ENCODE results near the gene PSEN1. TPM values are rescaled to one million over a fixed set of nuclear protein-coding genes. Genes with fewer than 3 reads are reported as not detected.

The PSEN1 gene
- total RNA-seq, 1 donor from 2014 or later, result 58.6 TPM

GRCh38 chr14:73198253-73198652 lies 61.9 kb downstream of the PSEN1 start:
- DNase-seq (ENCODE audit: low spot score), result no peak
- TF ChIP-seq, protein P1, sequence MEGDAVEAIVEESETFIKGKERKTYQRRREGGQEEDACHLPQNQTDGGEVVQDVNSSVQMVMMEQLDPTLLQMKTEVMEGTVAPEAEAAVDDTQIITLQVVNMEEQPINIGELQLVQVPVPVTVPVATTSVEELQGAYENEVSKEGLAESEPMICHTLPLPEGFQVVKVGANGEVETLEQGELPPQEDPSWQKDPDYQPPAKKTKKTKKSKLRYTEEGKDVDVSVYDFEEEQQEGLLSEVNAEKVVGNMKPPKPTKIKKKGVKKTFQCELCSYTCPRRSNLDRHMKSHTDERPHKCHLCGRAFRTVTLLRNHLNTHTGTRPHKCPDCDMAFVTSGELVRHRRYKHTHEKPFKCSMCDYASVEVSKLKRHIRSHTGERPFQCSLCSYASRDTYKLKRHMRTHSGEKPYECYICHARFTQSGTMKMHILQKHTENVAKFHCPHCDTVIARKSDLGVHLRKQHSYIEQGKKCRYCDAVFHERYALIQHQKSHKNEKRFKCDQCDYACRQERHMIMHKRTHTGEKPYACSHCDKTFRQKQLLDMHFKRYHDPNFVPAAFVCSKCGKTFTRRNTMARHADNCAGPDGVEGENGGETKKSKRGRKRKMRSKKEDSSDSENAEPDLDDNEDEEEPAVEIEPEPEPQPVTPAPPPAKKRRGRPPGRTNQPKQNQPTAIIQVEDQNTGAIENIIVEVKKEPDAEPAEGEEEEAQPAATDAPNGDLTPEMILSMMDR (IDR thresholded peaks at IDR 0.05), result no peak
- Mint-ChIP-seq H3K27ac (ENCODE audit: unreplicated experiment) (no peak overlapping the region), H3K4me1 (ENCODE audit: low read depth) (no peaks in the 10 kb centered on the region), H3K4me3 (ENCODE audit: unreplicated experiment) (no peak overlapping the region), H3K36me3 (ENCODE audit: low read depth) (peaks cover 35% of the 10 kb centered on the region), H3K27me3 (ENCODE audit: low read depth) (no peaks in the 10 kb centered on the region), H3K9me3 (ENCODE audit: low read depth) (no peaks in the 10 kb centered on the region)

DNA sequence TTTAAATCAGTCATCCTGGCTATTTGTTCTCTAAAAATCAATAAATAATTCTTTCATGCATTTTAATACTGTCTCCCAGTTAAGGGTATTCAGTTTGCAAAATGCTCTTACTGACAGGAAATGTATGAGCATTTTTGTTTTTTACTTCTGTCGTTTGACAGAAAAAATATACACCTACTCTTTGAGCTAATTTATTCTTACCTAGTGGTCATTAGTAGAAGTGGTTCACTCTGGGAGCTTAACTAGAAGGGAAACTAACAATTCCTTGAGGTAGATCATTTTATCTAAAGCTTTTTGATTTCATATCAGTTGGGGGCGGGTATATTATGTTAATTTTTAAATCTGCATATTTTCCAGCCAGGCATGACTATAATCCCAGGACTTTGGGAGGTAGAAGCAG lies 67.2 kb downstream of the PSEN1 start:
- Mint-ChIP-seq H3K36me3 (ENCODE audit: low read depth) (peaks cover 34% of the 10 kb centered on the region), H3K9me3 (ENCODE audit: low read depth) (no peaks in the 10 kb centered on the region), H3K27ac (ENCODE audit: unreplicated experiment) (no peak overlapping the region), H3K4me3 (ENCODE audit: unreplicated experiment) (no peak overlapping the region), H3K27me3 (ENCODE audit: low read depth) (no peaks in the 10 kb centered on the region), H3K4me1 (ENCODE audit: low read depth) (no peaks in the 10 kb centered on the region)
- TF ChIP-seq, protein P1 (IDR thresholded peaks at IDR 0.05), result no peak
- DNase-seq (ENCODE audit: low spot score), result no peak

- Mint-ChIP-seq H3K4me3 (ENCODE audit: unreplicated experiment) (no peak overlapping the region), H3K9me3 (ENCODE audit: low read depth) (no peaks in the 10 kb centered on the region), H3K27ac (ENCODE audit: unreplicated experiment) (no peak overlapping the region), H3K4me1 (ENCODE audit: low read depth) (peaks cover 21% of the 10 kb centered on the region), H3K36me3 (ENCODE audit: low read depth) (peaks cover 15% of the 10 kb centered on the region), H3K27me3 (ENCODE audit: low read depth) (no peaks in the 10 kb centered on the region)
- TF ChIP-seq, protein P1 (IDR thresholded peaks at IDR 0.05), result no peak
- no peak for DNase-seq (ENCODE audit: low spot score)
These were observed 71.3 kb downstream of the PSEN1 start for GRCh38 chr14:73207615-73208014.

- Mint-ChIP-seq H3K27me3 (ENCODE audit: low read depth) (no peaks in the 10 kb centered on the region), H3K4me1 (ENCODE audit: low read depth) (peaks cover 21% of the 10 kb centered on the region), H3K36me3 (ENCODE audit: low read depth) (peaks cover 20% of the 10 kb centered on the region), H3K27ac (ENCODE audit: unreplicated experiment) (no peak overlapping the region), H3K4me3 (ENCODE audit: unreplicated experiment) (no peak overlapping the region), H3K9me3 (ENCODE audit: low read depth) (no peaks in the 10 kb centered on the region)
- TF ChIP-seq, protein P1 (IDR thresholded peaks at IDR 0.05), result no peak
- DNase-seq (ENCODE audit: low spot score), result no peak
These were observed 72.1 kb downstream of the PSEN1 start for GRCh38 chr14:73208390-73208789.

GRCh38 chr14:73208846-73209245 lies 72.5 kb downstream of the PSEN1 start:
- DNase-seq (ENCODE audit: low spot score), result no peak
- H3K4me1 Mint-ChIP-seq (ENCODE audit: low read depth), result peaks cover 21% of the 10 kb centered on the region
- H3K9me3 Mint-ChIP-seq (ENCODE audit: low read depth), result no peaks in the 10 kb centered on the region
- H3K4me3 Mint-ChIP-seq (ENCODE audit: unreplicated experiment), result no peak overlapping the region
- H3K27ac Mint-ChIP-seq (ENCODE audit: unreplicated experiment), result no peak overlapping the region
- TF ChIP-seq, protein P1 (IDR thresholded peaks at IDR 0.05), result no peak
- peaks cover 22% of the 10 kb centered on the region for H3K36me3 Mint-ChIP-seq (ENCODE audit: low read depth)
- H3K27me3 Mint-ChIP-seq (ENCODE audit: low read depth), result no peaks in the 10 kb centered on the region
